HEK293T (cell line): ENCODE data around the gene EXOC3L1.

ENCODE experiments used
- CTCF ChIA-PET: fragments of 350-600 bp; formaldehyde crosslinking; extraction: SDS; loops from one replicate; lab custom pipeline; 2021; ENCODE audit warnings: antibody characterized with exemption, inconsistent platforms; lab: Yijun Ruan, JAX
- POLR2A ChIA-PET: fragments of 350-600 bp; formaldehyde crosslinking; extraction: SDS; loops from one replicate; lab custom pipeline; 2020; ENCODE audit warnings: antibody characterized with exemption, inconsistent platforms; lab: Yijun Ruan, JAX
- DNase-seq: peaks from one replicate; pipeline ENCODE4 v3.0.0; 2012; ENCODE audit warnings: mixed read lengths; ENCODE audit errors: extremely low spot score
- ARNT ChIP-seq: fragments of 450-650 bp; IDR thresholded peaks from 2 replicates; pipeline ENCODE4 v1.6.1; 2017; ENCODE audit warnings: mild to moderate bottlenecking
- BHLHE40 ChIP-seq: fragments of 450-650 bp; IDR thresholded peaks from 2 replicates; pipeline ENCODE4 v1.6.1; 2016; ENCODE audit warnings: mild to moderate bottlenecking, moderate library complexity, borderline replicate concordance
- CTBP1 ChIP-seq: fragments of 450-650 bp; IDR thresholded peaks from 2 replicates; pipeline ENCODE4 v1.6.1; 2016; ENCODE audit warnings: borderline replicate concordance
- ELF4 ChIP-seq: fragments of 450-650 bp; IDR thresholded peaks from 2 replicates; pipeline ENCODE4 v1.6.1; 2017; ENCODE audit warnings: antibody characterized with exemption
- FOXA1 ChIP-seq: fragments of 450-650 bp; IDR thresholded peaks from 2 replicates; pipeline ENCODE4 v1.6.1; 2016; ENCODE audit warnings: mild to moderate bottlenecking
- FOXK2 ChIP-seq: fragments of 450-650 bp; IDR thresholded peaks from 2 replicates; pipeline ENCODE4 v1.6.1; 2016; ENCODE audit warnings: mild to moderate bottlenecking
- FOXM1 ChIP-seq: fragments of 450-650 bp; IDR thresholded peaks from 2 replicates; pipeline ENCODE4 v1.6.1; 2017; ENCODE audit warnings: mild to moderate bottlenecking, borderline replicate concordance
- HDGF ChIP-seq: fragments of 450-650 bp; IDR thresholded peaks from 2 replicates; pipeline ENCODE4 v1.6.1; 2017; ENCODE audit warnings: antibody characterized with exemption, borderline replicate concordance
- L3MBTL2 ChIP-seq: fragments of 450-650 bp; conservative IDR thresholded peaks from 2 replicates; pipeline ENCODE4 v1.6.1; 2016; ENCODE audit warnings: mild to moderate bottlenecking
- LEF1 ChIP-seq: fragments of 450-650 bp; IDR thresholded peaks from 2 replicates; pipeline ENCODE4 v1.6.1; 2017; ENCODE audit warnings: mild to moderate bottlenecking, borderline replicate concordance
- NFRKB ChIP-seq: fragments of 450-650 bp; IDR thresholded peaks from 2 replicates; pipeline ENCODE4 v1.6.1; 2016; ENCODE audit warnings: mild to moderate bottlenecking, moderate library complexity
- SP1 ChIP-seq: fragments of 450-650 bp; IDR thresholded peaks from 2 replicates; pipeline ENCODE4 v1.6.1; 2017
- SUZ12 ChIP-seq: fragments of 450-650 bp; IDR thresholded peaks from 2 replicates; pipeline ENCODE4 v1.6.1; 2016; ENCODE audit warnings: mild to moderate bottlenecking
- TARDBP ChIP-seq: fragments of 450-650 bp; IDR thresholded peaks from 2 replicates; pipeline ENCODE4 v1.6.1; 2016
- ZNF384 ChIP-seq: fragments of 450-650 bp; IDR thresholded peaks from 2 replicates; pipeline ENCODE4 v1.6.1; 2016
- TF ChIP-seq, protein P1 (sequence below): fragments of 450-650 bp; IDR thresholded peaks from 2 replicates; pipeline ENCODE4 v1.6.1; 2016

Gene EXOC3L1

DNA sequence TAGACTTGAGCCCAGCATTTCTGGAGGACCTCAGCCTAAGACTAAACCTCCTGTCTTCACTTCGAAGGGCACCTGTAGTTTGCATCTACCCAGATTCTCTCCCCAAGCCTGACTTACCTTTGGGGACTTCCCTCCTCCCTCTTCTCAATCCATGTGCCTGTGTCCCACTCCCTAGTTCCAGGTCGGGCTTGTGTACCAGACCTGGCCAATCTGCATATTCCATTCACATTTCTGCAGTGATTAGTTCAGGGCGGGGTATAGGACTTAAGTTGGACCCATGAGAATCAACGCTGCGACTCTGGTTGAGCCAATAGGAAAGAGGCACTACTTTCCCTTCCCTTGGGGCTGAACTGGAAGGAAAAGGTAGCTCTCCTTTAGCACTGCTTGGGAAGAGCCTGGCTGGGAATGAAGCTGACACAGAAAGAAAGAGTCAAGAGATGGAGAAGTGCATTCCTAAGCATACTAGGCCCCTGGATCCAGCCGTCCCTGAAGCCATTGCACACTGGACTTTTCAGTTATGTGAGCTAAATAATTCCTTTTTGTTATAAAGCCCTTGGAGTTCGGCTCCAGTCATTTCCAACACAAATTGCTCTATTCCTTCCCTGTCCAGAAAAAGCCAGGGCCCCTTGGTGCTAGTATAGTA lies 32.7 kb downstream of the EXOC3L1 start:
- TF ChIP-seq, protein P1, sequence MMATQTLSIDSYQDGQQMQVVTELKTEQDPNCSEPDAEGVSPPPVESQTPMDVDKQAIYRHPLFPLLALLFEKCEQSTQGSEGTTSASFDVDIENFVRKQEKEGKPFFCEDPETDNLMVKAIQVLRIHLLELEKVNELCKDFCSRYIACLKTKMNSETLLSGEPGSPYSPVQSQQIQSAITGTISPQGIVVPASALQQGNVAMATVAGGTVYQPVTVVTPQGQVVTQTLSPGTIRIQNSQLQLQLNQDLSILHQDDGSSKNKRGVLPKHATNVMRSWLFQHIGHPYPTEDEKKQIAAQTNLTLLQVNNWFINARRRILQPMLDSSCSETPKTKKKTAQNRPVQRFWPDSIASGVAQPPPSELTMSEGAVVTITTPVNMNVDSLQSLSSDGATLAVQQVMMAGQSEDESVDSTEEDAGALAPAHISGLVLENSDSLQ = no peak
- TF ChIP-seq ARNT (no peak), ZNF384 (no peak), L3MBTL2 (no peak)
- CTCF ChIA-PET = interaction anchor here (0.8 to 1.8 kb wide), 4 partner anchors 12 to 197 kb away, joined by 3 to 5 read pairs (median 5); partner anchors contain the start of gene NOL3
- DNase-seq = no peak
- POLR2A ChIA-PET = interaction anchor here (0.7 to 1.4 kb wide), 2 partner anchors 13 to 28 kb away, joined by 3 read pairs; partner anchors contain the start of gene NOL3

DNA sequence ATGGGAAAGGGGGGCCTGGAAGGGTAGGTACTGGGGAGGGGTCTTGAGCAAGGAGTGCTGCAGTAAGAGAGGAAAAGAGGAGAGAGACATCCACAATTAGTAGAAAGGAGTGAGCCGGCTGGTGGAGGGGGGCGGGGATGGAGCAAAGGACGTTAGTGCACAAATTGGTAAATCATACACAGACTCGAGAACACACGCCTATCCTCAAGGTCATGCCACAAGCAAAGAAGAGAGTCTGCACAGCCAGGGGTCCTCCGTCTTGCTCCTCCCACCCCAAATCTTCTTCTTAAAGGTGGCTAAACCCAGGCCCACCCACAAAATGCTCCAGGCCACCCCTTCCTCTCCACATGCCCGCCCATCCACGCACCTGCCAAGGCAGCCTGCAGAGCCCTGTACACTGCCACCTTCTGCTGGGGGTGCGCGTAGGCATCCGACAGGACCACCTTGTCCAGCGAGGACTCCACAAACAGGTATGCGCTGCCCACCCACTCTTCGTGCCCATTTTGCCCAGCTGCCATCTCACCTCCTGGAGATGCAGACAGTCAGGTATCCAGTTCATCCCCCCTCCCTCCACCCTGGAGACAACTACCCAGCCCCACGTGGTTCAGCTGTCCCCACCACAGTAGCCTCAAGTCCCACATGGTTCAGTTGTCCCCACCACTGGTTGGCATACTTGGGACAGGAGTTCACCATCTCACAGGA lies 33.6 kb downstream of the EXOC3L1 start:
- TF ChIP-seq FOXA1 = no peak
- no peak for TF ChIP-seq CTBP1
- DNase-seq = no peak
- CTCF ChIA-PET = interaction anchor here (1.0 to 2.5 kb wide), 8 partner anchors 13 to 197 kb away, joined by 3 to 18 read pairs (median 5); partner anchors contain the start of gene NOL3
- POLR2A ChIA-PET = no interaction called here

DNA sequence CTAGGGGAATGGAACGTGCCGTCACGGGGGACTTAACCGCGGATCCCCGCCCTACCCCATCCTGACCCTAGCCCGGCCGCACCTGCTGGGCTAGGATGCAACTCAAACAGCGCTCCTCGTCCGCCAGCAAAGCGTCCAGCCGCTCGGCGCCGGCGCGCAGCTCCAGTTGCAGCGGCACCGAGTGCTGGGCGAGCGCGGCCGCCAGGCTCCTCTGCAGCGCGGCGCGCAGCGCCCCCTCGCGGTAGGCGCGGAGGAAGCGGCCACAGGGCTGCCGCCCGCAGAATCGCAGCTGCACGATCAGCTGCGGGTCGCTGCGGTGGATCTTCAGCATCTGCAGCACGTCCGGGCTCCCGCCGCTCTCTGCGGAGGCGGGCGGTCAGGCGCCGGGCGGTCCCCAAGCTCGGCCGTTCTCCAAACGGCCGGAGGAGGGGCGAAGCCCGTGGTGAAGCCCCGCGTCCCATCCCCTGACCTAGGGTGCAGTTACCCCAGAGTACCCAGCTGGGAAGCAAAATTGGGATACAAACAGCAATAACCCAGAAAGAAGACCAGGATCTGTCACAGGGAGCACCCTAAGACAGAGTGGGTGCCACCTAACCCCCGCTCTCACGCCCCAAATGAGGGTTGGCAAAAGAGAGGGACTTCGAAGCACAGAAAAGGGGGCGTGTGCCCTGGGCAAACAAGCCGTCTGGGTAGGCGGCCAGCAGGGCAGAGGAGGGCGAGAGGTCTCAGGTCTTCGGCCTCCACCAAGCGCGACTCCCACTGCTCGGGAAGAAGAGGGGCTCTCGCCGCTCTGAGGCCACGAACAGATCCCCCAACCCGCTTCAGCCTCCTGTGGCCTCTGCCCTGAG lies 34.4 kb downstream of the EXOC3L1 start:
- CTCF ChIA-PET = interaction anchor here (0.5 to 2.6 kb wide), 31 partner anchors 12 to 1046 kb away, joined by 3 to 18 read pairs (median 4); partner anchors contain the start of gene NOL3
- POLR2A ChIA-PET = interaction anchor here (0.9 to 2.0 kb wide), 4 partner anchors 136 to 194 kb away, joined by 3 to 8 read pairs (median 6); partner anchors contain the start of gene CES3
- no peak for TF ChIP-seq ZNF384
- TF ChIP-seq TARDBP = no peak
- no peak for TF ChIP-seq SP1
- no peak for TF ChIP-seq ELF4
- TF ChIP-seq FOXA1 = no peak
- no peak for TF ChIP-seq BHLHE40
- TF ChIP-seq LEF1 = no peak
- TF ChIP-seq SUZ12 = no peak
- TF ChIP-seq, protein P1 = no peak
- TF ChIP-seq FOXM1 = no peak
- TF ChIP-seq ARNT = no peak
- no peak for TF ChIP-seq HDGF
- TF ChIP-seq L3MBTL2 = no peak
- DNase-seq = peak; percentile 91

DNA sequence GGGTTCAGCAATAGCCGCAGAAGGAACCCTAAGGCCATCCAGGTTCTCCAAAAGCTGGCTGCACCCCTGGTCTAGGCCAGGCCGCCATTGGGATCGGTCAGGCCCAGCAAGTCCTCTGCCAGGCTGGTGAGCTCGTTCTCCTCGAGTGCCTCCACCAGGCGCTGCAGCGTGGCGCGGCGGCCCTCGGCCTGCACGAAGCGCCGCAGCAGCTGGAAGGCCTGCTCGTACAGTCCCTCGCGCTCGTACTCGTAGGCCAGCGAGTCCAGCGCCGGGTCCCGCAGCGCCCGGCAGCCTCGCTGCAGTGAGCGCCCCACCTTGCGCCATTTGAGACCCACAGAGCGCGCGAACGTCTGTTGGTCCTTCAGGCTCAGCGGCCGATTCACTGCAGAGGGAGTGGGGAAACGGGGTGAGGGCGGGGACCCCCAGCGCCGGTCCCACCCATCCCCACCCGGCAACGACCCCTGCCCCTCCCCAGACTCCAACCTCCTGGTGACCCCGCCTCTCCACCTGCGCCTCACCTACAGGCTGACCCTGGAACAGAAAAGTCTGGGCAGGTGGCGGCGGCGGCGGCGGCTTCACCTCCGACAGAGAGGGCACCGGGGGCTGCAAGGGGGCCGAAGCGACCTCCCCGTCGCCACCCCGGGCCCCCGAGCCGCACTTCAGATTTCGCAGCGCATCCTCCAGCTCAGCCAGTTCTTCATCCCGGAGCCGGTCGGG lies 35.2 kb downstream of the EXOC3L1 start:
- ChIA-PET POLR2A (interaction anchor here (0.9 to 2.0 kb wide), 5 partner anchors 124 to 193 kb away, joined by 3 to 8 read pairs (median 5); partner anchors contain the start of gene CES3), CTCF (interaction anchor here (0.5 to 2.6 kb wide), 31 partner anchors 12 to 1047 kb away, joined by 3 to 18 read pairs (median 4); partner anchors contain the start of gene NOL3)
- TF ChIP-seq ARNT (no peak), FOXA1 (no peak), ELF4 (no peak), CTBP1 (no peak), NFRKB (no peak), BHLHE40 (no peak), SP1 (no peak), FOXM1 (no peak), TARDBP (no peak), SUZ12 (no peak), ZNF384 (no peak), FOXK2 (no peak), LEF1 (no peak), HDGF (no peak), L3MBTL2 (no peak)
- TF ChIP-seq, protein P1 = no peak
- no peak for DNase-seq

DNA sequence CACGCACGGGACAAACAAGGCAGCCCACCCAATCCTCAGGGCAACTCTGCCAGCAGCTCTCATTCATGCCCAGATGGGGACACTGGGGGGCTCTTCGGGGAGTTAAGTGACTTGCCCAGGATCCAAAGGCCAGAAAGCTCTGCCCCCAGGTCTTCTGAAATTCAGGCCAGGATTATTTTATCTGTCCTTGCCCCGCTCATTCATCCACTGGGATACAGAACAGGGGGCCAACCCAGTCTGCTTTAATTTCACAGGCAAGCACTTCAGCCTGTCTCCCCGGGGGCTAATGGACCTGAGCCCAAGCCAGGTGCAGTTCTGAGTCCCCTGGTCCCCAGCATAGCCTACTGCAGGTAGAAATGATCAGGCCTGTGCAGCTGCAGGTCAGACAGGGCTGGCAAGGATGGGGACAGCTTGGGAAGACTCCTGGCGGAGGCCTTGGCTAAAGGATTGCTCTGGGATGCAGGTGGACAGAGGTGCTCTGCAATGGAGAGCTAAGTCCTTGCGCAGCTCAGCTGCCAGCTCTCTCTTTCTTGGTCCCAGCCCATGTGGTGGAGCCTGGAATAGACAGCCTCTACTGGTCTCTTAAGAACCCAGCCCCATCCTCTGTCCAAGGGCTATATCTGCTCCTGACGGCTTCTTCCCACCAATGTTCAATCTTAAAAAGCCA lies 38.4 kb downstream of the EXOC3L1 start:
- no peak for DNase-seq
- TF ChIP-seq BHLHE40 (no peak), ELF4 (no peak), ZNF384 (no peak), SP1 (no peak), SUZ12 (no peak), NFRKB (no peak), L3MBTL2 (no peak), FOXM1 (no peak), FOXK2 (no peak)
- TF ChIP-seq, protein P1 = no peak
- ChIA-PET CTCF (interaction anchor here (1.6 kb wide), 2 partner anchors 134 to 138 kb away, joined by 4 to 5 read pairs; no protein-coding TSS in a partner anchor), POLR2A (interaction anchor here (2.3 kb wide), 1 partner anchor 191 kb away, joined by 5 read pairs; the partner anchor contains the start of gene CES3)
